GM19238 (cell line): Measurements from ENCODE around the gene HOXC11.
A peak's percentile ranks its signal among the peaks of the same experiment; 100 is the strongest.

Source experiments
- DNase-seq: peaks from one replicate; pipeline ENCODE4 v3.0.0; 2011; ENCODE audit warnings: low spot score; ENCODE audit not compliant: insufficient read length

HOXC11 gene

DNA sequence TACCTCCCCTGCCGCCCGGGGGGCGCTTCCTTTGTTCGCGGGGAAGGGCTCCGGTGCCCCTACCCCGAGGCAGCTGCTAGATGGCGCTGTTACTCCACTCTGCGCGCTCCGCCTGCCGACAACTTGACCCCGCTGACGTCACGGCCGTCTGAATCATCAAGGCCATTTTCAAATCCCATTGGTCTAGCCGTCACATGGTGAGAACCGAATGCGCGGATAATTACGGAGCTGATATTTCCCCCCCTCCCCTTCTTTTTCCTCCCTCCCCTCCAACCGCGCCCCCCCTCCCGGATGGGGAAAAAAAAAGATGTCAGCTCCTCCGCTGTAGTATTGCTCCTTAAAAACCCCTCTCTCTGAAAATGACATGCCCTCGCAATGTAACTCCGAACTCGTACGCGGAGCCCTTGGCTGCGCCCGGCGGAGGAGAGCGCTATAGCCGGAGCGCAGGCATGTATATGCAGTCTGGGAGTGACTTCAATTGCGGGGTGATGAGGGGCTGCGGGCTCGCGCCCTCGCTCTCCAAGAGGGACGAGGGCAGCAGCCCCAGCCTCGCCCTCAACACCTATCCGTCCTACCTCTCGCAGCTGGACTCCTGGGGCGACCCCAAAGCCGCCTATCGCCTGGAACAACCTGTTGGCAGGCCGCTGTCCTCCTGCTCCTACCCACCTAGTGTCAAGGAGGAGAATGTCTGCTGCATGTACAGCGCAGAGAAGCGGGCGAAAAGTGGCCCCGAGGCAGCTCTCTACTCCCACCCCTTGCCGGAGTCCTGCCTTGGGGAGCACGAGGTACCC, 12.2 kb downstream of the HOXC11 start, which contains the start of gene HOXC10:
Gene HOXC10, plus strand, starts transcription at position 246 of the 791 bp plus-strand sequence. Its CDS starts 114 bp downstream, at position 360.
- DNase-seq, result peak; percentile 73

DNA sequence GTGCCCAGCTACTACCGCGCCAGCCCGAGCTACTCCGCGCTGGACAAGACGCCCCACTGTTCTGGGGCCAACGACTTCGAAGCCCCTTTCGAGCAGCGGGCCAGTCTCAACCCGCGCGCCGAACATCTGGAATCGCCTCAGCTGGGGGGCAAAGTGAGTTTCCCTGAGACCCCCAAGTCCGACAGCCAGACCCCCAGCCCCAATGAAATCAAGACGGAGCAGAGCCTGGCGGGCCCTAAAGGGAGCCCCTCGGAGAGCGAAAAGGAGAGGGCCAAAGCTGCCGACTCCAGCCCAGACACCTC, 12.7 kb downstream of the HOXC11 start:
- no peak for DNase-seq

DNA sequence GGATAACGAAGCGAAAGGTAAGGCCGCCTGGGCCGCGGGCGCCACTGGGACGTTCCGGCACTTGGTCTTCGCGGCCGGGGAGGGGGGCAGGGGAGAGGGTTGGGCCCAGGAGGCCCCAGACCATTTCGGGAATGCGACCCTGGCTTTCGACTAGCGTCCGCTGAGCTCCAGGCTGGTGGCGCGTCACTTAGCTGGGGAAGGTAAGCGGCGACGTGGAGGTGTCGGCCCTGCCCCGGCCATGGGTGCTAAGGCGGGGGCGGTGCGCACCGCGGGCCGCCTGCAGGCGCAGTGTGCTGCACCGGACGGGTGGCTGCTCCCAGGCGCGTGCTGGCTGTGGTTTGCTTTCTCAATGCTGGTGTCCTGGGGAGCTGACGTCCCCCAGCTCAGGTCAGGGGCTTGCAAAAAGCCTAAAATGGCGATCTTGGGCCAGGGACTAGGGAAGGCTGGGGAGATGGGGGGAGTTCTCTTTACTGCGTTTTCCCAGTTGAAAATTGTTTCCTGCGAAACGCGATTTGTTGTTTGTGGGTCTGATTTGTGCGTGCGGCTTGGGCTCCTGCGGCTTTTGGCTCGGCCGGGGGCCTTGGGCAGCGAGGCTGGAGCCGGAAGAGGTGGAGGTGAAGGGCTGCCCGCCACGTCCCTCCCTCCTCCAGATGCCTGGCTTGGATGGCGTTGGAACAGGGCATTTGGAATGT, 13.2 kb downstream of the HOXC11 start:
- DNase-seq, result no peak

DNA sequence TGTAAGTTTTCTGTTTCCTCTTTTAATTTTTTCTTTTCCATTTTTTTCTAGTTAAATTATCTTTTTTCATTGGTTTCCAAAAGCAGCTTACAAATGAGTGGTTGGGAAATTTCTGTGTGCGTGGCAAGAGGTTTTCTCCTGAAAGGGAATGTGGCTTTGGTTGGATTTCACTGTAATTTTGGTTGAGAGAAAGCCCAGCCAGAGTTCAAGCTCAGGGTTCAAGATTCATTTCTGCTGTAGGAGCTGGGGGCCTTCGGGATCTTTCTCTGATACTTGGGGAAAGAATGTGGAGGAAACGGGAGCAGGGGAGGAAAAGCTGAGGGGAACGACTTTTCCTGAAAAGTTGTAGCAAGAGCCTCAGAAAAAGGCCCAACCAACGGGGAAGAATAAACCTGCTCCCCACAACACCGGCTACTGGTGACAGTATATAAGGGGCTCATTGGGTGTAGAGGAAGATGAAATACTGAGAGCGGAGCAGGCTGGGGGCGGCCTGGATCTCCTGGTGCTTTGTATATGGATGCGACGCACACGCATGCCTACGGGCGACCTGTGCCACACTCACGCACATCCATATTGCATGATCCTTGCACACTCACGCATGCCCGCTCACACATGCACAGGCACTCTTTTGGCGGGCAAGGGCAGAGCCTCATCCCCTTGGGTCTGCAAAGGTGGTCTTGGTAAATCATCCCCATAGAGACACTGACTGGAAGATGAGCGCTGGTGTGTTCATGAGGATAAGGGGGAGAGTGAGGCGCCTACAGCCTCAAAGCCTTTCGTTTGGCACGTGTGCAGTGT, 14.0 kb downstream of the HOXC11 start:
- no peak for DNase-seq

DNA sequence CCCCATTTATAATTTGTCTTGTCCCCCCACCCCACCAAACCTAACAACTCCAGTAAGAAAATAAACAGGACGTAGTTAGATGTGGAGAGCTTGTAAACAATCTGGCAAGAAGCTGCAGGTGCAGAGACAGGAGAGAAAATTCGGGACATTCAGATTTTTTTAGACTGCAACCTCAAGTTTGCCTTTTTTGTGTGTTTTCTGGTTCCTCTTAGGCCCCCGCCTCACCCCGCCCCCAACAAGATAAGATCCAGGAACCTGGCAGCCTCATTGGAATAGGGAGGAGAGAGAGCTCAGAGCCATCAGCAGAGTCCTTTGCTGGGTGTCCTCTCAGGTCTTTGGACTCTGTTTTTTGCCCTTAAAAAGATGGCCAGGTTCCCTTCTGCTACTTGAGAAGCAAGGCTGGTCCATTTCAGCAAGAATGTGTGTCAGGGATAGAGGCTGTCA, 14.9 kb downstream of the HOXC11 start:
- no peak for DNase-seq

DNA sequence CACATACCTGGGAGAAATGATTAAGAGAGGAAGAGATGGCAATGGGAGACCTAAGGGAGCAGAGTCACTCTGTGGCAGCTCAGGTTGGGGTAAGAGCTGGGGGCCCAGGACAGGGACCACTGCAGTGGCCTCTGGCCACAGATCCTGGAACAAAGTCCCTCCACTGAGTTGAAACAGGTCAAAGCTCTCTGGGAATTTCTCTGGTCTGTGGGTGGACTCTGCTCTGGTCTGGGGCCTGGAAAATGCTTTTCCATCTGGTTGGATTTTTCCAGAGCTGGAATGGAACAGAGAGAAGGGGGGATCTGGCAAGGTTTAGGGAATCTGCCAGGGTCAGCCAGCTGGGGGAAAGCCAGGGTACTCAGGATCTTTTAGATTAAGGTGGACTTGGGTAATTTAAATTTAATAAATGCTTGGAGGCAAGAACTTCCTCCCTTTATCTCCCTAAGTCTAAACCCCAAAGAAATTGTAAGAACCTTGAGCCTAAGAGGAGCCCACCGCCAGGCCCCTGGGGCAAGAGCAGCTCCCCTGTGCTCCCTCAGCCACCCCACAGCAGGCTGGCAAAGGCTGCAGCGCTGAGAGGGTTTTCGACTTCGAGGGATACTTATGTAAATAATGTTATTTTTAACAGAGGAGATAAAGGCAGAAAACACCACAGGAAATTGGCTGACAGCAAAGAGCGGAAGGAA, 15.8 kb downstream of the HOXC11 start:
- DNase-seq, result no peak

DNA sequence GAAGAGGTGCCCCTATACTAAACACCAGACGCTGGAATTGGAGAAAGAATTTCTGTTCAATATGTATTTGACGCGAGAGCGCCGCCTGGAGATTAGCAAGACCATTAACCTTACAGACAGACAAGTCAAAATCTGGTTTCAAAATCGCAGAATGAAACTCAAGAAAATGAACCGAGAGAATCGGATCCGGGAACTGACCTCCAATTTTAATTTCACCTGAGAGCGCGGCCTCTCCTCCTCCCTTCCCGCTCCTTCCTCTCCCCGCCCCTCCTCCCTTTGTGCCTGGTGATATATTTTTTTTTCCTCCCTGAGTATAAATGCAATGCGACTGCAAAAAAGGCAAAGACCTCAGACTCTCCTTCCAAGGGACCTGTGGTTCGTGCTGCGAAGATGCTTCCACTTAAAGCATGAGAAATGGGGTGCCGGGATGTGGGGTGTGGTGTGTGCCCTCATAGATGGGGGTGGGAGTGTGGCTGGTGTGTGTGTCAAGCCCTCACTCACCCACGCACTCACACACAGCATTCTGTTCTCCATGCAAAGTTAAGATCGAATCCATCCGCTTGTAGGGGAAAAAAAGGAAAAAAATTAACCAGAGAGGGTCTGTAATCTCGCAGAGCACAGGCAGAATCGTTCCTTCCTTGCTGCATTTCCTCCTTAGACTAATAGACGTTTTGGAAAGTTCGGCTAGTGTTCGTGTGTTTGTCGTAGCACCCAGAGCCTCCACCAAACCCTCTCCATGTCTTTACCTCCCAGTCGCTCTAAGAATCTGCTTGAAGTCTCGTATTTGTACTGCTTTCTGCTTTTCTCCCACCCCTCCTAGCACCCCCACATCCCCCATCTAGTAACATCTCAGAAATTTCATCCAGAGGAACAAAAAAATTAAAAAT, 16.5 kb downstream of the HOXC11 start:
- DNase-seq, result peak; percentile 47

DNA sequence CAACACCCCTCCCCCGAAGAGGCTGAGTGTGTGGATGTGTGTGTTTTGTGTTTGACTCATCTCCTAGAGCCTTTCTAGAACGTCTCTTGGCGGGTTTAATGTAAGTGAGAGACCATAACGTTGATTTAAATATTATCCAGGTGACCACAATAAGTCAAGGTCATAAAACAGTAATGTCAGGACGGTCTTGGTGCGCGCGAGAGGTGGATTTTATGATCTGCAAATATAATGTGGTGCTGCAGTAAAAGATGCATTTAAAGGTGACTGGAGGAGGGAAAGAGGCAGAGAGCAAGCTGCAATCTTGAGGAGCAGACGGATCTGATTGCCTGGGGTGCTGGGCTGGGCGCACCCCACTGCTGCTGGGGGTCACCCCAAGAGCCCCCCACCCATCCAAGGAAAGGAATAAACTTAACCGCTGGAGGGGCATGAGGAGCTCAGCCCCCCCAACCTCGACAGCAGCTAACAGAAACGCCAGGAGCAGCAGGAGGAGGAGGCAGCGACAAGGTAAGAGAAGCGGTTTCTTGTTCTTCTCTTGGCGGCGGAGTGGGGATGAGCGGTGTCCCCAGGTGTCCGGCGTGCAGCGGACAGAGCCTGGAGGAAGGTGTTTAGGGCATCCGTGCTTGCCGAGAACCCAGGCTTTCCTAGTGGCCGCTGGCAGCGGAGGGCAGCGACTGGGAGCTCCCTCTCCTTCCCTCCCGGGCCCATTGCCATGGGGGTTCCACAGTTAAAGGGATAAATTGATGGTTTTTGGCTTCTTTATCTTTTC, 17.6 kb downstream of the HOXC11 start:
- no peak for DNase-seq

DNA sequence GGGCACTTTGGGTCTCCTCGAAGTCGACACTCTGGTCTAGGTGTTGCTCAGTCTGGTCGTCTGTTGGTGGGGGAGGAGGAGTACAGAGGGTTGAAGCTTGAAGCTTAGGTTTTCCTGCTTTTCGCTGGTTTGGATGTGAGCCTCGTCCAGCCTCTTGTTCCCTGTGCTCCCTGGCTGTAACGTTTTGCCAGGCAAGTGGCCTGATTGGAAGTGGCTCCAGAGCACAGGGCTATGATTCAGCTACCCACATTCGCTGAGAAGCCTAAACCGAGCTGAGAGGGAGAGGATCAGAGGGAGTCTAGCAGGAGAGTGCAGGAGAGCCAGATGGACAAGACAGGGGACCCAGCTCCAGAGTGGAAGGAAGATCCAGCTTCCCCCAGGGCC, 18.1 kb downstream of the HOXC11 start:
- DNase-seq, result no peak

DNA sequence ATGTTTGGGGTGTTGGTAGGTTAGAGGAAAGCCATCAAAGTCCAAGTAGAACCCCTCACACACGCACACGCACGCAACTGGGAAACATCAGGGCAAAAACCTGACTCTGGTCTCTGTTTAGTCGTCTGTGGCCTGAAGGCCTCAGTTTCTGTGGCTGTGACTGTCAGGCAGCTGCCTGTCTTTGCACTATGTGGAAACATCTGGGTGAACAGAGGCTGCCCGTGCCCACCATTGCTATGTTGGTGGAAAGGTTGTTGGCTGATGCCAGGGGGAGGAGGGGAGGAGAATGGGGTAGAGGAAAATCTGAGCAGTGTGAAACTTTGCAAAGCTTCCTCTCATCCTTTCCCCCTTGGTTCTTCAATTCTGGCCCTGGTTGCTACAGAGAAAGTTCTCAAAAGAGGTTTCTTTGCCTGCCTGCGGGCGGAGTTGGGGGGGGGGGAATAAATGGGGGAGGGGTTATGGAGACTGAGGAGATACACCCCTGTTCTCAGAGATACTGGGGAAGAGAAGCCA, 19.5 kb downstream of the HOXC11 start:
- no peak for DNase-seq

DNA sequence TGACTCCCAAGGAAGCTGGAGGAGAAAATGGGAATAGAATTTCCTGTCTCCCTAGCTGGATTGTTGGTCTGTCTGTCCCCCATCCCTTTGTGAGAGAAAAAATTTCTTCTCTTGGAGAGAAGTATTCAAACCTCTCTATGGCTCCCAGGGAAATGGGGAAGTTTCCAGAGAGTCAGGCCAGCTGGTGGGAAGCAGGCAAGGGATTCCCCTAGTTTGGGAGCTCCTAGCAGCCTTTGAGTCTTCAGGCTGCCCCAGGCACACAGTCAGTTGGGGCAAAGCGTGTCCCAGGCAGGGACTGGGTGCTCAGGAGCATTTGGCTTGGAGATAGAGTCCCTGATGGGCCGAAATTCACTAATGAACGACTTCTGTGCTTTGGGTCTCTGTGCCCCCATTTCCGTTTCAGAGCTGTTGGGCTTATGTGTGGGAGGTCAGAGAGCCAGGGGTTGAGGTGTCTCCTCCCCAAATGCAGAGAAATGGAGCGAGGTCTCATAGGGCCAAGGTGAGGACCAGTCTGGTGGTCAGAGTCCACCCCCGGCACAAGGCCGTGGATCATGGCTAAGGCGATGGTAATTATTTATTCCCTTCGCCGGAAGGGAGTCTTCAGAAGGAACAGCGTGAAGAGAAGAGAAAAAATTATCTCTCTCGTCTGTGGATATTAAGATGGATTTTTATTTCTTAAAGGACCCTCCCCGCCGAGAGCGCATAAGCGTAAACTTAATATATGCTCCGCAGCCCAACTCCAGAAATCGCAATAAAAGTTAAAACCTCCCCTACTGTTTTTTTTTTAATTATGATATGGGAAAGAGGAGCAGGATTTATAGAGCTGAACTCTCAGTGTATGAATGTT, 20.5 kb downstream of the HOXC11 start:
- no peak for DNase-seq

DNA sequence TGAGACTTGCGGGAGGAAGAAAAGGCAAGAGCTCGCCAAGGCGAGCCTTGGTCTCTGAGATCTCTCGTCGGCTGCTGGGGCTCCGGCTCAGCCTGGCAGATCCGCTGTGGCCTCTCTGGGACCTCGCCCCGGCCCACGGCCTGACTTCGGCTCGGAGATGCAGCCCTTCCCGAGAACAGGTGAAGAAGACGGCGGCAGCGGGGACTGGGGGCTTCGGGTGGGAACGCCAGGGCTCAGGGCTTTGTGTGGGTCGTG, 21.0 kb downstream of the HOXC11 start:
- DNase-seq, result no peak

DNA sequence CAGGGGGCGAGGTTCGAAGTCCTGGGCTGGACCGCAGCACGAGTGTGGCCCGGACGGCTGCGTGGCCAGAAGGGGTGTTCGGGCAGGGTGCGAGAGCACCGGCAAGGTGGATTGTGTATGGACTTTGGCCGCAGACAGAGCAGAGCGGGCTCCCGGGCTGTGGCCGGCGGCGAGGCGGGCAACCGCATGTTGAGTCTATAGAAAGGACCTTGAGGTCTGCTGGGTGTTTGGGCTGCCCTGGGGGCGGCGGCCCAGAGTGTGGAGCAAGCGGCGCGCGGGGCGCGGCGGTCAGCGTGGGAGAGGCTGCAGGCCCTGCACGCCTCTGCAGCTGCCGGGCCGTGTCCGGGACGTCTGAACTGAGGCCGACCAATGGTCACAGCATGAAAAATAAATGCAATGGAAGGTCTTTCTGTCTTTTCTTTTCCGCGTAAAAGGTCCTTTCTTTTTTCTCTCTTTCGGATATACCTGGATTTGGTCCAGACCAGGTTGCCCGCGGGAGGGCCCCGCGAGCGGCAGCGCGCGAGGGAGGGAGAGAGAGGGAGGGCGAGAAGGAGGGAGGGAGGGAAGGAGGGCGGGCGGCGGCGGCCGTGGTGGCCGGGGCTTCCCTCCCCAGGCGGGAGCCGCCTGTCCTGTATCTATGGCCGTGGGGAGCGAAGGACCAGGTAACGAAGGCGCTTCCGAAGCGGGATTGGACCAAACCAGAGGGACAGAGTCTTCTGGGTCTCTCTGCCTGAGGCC, 21.5 kb downstream of the HOXC11 start:
- no peak for DNase-seq

DNA sequence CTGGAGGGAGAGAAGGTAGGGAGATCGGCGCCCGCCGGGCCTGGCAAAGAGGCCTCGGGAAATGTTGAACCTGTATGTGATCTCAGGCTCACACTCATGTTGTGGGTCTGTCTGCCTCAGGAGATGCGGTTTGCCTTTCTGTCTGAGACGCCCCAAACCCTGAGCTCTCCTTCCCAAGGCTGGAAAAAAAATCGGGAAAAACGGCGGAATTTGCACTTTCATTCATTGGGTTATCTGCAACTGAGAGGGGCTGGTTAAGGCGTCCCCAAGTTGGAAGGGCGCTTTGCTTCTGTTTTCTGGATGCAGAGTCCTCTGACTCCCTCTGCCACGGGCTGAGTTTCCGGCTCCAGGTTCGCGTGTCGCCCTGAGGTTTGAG, 22.1 kb downstream of the HOXC11 start:
- DNase-seq, result no peak

DNA sequence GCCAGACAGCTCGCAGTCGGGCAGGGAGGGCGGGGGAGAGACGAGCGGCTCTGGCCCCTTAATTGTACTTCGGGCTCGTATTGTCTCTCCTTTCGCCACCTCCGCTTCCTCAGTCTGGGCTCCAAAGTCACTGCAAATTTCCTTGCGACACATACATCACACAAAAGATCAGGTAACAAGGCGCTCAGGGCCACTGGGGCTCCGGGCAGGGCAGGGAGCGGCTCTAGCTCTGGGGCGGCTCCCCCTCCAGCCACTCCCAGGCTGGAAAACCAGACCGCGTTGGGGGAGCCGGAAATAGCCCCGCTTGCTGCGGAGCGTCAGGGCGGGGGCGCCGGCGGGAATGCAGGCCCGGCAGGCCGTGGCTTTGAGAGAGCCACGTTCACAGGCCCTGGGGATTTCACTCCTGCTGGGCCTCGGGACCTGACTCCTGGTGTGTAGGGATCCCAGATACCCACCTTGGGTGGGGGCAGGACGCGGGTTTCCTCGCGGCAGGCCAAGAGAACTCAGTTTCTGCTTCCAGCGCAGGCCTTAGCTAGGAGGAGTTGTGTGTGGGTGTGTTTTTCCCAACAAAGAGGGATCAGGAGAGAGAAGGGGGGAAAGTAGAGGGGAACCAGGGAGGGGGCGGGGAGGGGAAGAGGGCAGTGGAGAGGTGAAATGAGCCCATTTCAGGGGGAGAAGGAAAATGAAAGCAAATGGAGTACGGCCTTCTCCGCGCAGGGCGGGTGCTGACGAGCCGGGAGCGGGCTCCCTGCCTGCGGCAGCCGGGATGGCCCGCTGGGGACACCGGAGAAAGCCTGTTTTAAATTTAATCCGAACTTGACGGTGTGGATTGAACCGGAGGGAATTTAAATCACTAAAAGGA, 22.7 kb downstream of the HOXC11 start:
- DNase-seq, result no peak

DNA sequence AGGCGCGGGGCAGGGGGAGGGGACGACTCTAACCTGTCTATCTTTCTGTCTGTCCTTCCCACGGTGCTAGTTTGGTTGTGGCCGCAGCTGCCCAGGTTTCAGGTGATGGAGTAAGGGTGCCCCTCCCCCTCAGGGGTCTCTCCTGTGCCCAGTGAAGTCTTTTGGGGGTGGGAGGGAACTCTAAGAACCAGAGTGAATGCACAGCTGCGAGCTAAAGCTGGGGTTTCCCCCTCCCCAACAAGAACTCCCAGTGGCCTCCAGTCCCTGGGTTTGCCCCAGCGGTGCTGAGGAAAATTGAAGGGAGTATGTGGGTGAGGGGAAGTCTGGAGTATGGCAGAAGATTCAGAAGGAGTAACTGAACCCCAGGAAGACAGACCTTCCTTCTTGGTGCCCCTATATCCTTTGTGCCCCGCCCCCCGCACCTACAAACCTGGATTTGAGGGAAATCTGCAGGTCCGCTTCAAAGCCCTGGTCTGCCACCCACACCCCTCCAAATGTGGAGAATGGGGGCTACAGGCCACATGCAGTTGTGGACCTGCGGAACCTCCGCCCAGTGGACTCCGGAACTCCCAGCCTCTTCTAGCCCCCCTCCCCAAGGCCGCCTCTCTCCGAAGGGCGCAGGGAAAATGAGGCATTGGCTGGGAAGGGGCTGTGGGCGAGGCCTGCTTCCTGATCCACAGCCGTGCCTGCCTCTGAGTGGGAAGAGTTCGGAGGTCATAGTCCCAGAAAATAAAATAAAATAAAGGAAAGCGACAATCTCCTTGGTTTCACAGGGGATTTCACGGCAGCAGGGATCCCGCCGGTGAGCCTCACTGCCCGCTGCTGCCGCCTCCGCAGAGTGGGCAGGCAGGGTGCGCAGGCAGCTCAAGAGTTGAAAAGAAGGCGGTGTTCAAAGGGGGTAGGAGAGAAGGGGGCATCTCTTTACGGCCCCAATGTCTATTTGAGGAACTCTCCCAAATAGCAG, 23.6 kb downstream of the HOXC11 start:
- no peak for DNase-seq
